HEK293 (cell line): Measurements from ENCODE around the gene SPIRE1.

Source experiments
- HOXC10 ChIP-seq: sonication (generic); formaldehyde crosslinking; IDR thresholded peaks from 2 replicates; pipeline ENCODE4 v1.8.1; 2023; ENCODE audit warnings: mild to moderate bottlenecking, missing genetic modification reagents
- TF ChIP-seq, protein P1 (sequence below): fragments of 450-650 bp; formaldehyde crosslinking; IDR thresholded peaks from 2 replicates; pipeline ENCODE4 v1.5.1; 2016; ENCODE audit warnings: missing biosample characterization, missing genetic modification characterization

GRCh38 chr18:12452784-12453183 is 205.1 kb downstream of the SPIRE1 start:
- TF ChIP-seq, protein P1, sequence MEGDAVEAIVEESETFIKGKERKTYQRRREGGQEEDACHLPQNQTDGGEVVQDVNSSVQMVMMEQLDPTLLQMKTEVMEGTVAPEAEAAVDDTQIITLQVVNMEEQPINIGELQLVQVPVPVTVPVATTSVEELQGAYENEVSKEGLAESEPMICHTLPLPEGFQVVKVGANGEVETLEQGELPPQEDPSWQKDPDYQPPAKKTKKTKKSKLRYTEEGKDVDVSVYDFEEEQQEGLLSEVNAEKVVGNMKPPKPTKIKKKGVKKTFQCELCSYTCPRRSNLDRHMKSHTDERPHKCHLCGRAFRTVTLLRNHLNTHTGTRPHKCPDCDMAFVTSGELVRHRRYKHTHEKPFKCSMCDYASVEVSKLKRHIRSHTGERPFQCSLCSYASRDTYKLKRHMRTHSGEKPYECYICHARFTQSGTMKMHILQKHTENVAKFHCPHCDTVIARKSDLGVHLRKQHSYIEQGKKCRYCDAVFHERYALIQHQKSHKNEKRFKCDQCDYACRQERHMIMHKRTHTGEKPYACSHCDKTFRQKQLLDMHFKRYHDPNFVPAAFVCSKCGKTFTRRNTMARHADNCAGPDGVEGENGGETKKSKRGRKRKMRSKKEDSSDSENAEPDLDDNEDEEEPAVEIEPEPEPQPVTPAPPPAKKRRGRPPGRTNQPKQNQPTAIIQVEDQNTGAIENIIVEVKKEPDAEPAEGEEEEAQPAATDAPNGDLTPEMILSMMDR, result no peak
- TF ChIP-seq HOXC10, result no peak
